Measurements from ENCODE around the gene ADAP1. TPM values are rescaled to one million over a fixed set of nuclear protein-coding genes. Genes with fewer than 3 reads are reported as not detected.

Gene ADAP1
- polyA plus RNA-seq, 1 donor (not counting 4 experiments of a cell fraction or from before 2014, with no cell fraction given): 4.3 TPM

- no peak for FAIRE-seq
- no peaks in the 10 kb centered on the region for H3K79me2 ChIP-seq (ENCODE audit: control insufficient read depth, insufficient read depth, low read length)
These were observed 96.8 kb downstream of the ADAP1 start for GRCh38 chr7:857661-858060.

GRCh38 chr7:856444-857095 lies 97.9 kb downstream of the ADAP1 start:
- Histone ChIP-seq H3K27me3 (ENCODE audit: control insufficient read depth, extremely low read depth, insufficient read depth, low read length) (no peaks in the 10 kb centered on the region), H3K36me3 (ENCODE audit: control insufficient read depth in 2 of 2, extremely low read depth in 1 of 2, insufficient read depth in 2 of 2, low read length in 2 of 2) (peaks cover 44 to 57% of the 10 kb centered on the region in 2 experiments), H3K9me1 (ENCODE audit: control insufficient read depth, extremely low read depth, insufficient read depth, low read length) (no peaks in the 10 kb centered on the region), H4K20me1 (ENCODE audit: control insufficient read depth, extremely low read depth, insufficient read depth, low read length) (no peaks in the 10 kb centered on the region), H3K9me3 (ENCODE audit: control insufficient read depth, low read depth, low read length) (no peaks in the 10 kb centered on the region), H3K79me2 (ENCODE audit: control insufficient read depth, insufficient read depth, low read length) (no peaks in the 10 kb centered on the region), H2AFZ (ENCODE audit: control insufficient read depth, low read length) (no peak overlapping the region), H3K27ac (ENCODE audit: control insufficient read depth, insufficient read depth, low read length) (no peak overlapping the region), H3K9ac (ENCODE audit: control insufficient read depth, extremely low read depth, insufficient read depth, low read length) (no peak overlapping the region), H3K4me3 (ENCODE audit: control insufficient read depth in 2 of 3, extremely low read depth in 1 of 3, insufficient read depth in 2 of 3, low read depth in 1 of 3, low read length in 3 of 3) (no peak overlapping the region), H3K4me1 (ENCODE audit: control insufficient read depth, extremely low read depth, insufficient read depth, low read length) (no peaks in the 10 kb centered on the region), H3K4me2 (ENCODE audit: control insufficient read depth, extremely low read depth, insufficient read depth, low read depth, low read length) (no peak overlapping the region)
- DNase-seq (ENCODE audit: low read depth, low spot score) (no peak), FAIRE-seq (no peak)
- no peak for TF ChIP-seq CTCF (optimal IDR thresholded peaks at IDR 0.05 in 1 of 3, IDR thresholded peaks at IDR 0.05 in 1 of 3, conservative IDR thresholded peaks at IDR 0.05 in 1 of 3; ENCODE audit: extremely low read depth in 1 of 3, insufficient read depth in 2 of 3, low read length in 3 of 3)
- TF ChIP-seq EZH2 (IDR thresholded peaks at IDR 0.05; ENCODE audit: low read length): no peak
- dilution Hi-C loops (cut with MboI; ENCODE audit: extremely low pct_ligation_motif_present, low sequenced_read_pairs): no loop called here

More at GRCh38 chr7:857661-858060, 96.8 kb downstream of the ADAP1 start:
- DNase-seq (ENCODE audit: low read depth, low spot score): no peak
- no peak overlapping the region for H3K9ac ChIP-seq (ENCODE audit: control insufficient read depth, extremely low read depth, insufficient read depth, low read length)
- no peak overlapping the region for H3K27ac ChIP-seq (ENCODE audit: control insufficient read depth, insufficient read depth, low read length)
- no peak for TF ChIP-seq CTCF (optimal IDR thresholded peaks at IDR 0.05 in 1 of 3, IDR thresholded peaks at IDR 0.05 in 1 of 3, conservative IDR thresholded peaks at IDR 0.05 in 1 of 3; ENCODE audit: extremely low read depth in 1 of 3, insufficient read depth in 2 of 3, low read length in 3 of 3)
- TF ChIP-seq EZH2 (IDR thresholded peaks at IDR 0.05; ENCODE audit: low read length): no peak
- no peaks in the 10 kb centered on the region for H3K4me1 ChIP-seq (ENCODE audit: control insufficient read depth, extremely low read depth, insufficient read depth, low read length)
- no peaks in the 10 kb centered on the region for H3K9me1 ChIP-seq (ENCODE audit: control insufficient read depth, extremely low read depth, insufficient read depth, low read length)
- H4K20me1 ChIP-seq (ENCODE audit: control insufficient read depth, extremely low read depth, insufficient read depth, low read length): no peaks in the 10 kb centered on the region
- dilution Hi-C loops (cut with MboI; ENCODE audit: extremely low pct_ligation_motif_present, low sequenced_read_pairs): no loop called here
- H2AFZ ChIP-seq (ENCODE audit: control insufficient read depth, low read length): no peak overlapping the region
- H3K27me3 ChIP-seq (ENCODE audit: control insufficient read depth, extremely low read depth, insufficient read depth, low read length): no peaks in the 10 kb centered on the region
- H3K9me3 ChIP-seq (ENCODE audit: control insufficient read depth, low read depth, low read length): no peaks in the 10 kb centered on the region
- H3K4me2 ChIP-seq (ENCODE audit: control insufficient read depth, extremely low read depth, insufficient read depth, low read depth, low read length): no peak overlapping the region
- no peak overlapping the region for H3K4me3 ChIP-seq (ENCODE audit: control insufficient read depth in 2 of 3, extremely low read depth in 1 of 3, insufficient read depth in 2 of 3, low read depth in 1 of 3, low read length in 3 of 3)
- H3K36me3 ChIP-seq (ENCODE audit: control insufficient read depth in 2 of 2, extremely low read depth in 1 of 2, insufficient read depth in 2 of 2, low read length in 2 of 2): peaks cover 46 to 52% of the 10 kb centered on the region in 2 experiments

All from keratinocyte (primary cell).